RWPE2 (cell line): ENCODE measurements around the gene TAOK2.
"Not testable (repeated sequence)": the region's sequence is repeated elsewhere in the genome, so short reads cannot be mapped to it uniquely, and the experiment has no call there.

ENCODE experiments used
- ATAC-seq: fragments of 200-7000 bp; cut with Tn5 transposase; 3 replicates; pipeline ENCODE4 v1.9.1; 2021; ENCODE audit warnings: low read depth
- DNase-seq: peaks from one replicate; pipeline ENCODE4 v3.0.0-alpha.2; 2020; ENCODE audit warnings: low spot score
- H3K27ac ChIP-seq: fragments of 450-650 bp; 2 replicates; pipeline ENCODE4 v1.5.1; 2017; ENCODE audit warnings: mild to moderate bottlenecking; ENCODE audit not compliant: poor library complexity, severe bottlenecking
- H3K27me3 ChIP-seq: fragments of 250-450 bp; sonication (Bioruptor Pico); 2 replicates; pipeline ENCODE4 v1.5.1; 2021; ENCODE audit warnings: mild to moderate bottlenecking, moderate library complexity; ENCODE audit not compliant: insufficient read depth, poor library complexity, severe bottlenecking
- H3K36me3 ChIP-seq: fragments of 250-450 bp; sonication (Bioruptor Pico); 2 replicates; pipeline ENCODE4 v1.5.1; 2020; ENCODE audit warnings: low read depth, mild to moderate bottlenecking, moderate library complexity
- H3K4me1 ChIP-seq: fragments of 250-450 bp; sonication (Bioruptor Pico); 2 replicates; pipeline ENCODE4 v1.5.1; 2021; ENCODE audit warnings: mild to moderate bottlenecking, moderate library complexity; ENCODE audit not compliant: insufficient read depth, poor library complexity, severe bottlenecking
- H3K4me3 ChIP-seq: fragments of 250-450 bp; sonication (Bioruptor Pico); 2 replicates; pipeline ENCODE4 v1.5.1; 2021; ENCODE audit warnings: mild to moderate bottlenecking, moderate library complexity; ENCODE audit not compliant: severe bottlenecking
- H3K9me3 ChIP-seq: fragments of 250-450 bp; sonication (Bioruptor Pico); 2 replicates; pipeline ENCODE4 v1.5.1; 2021; ENCODE audit warnings: mild to moderate bottlenecking, moderate library complexity; ENCODE audit not compliant: severe bottlenecking
- CTCF ChIP-seq: fragments of 450-650 bp; IDR thresholded peaks from one replicate; pipeline ENCODE4 v1.5.1; 2017; ENCODE audit warnings: mild to moderate bottlenecking, moderate library complexity; ENCODE audit not compliant: poor library complexity, severe bottlenecking

TAOK2 gene

DNA sequence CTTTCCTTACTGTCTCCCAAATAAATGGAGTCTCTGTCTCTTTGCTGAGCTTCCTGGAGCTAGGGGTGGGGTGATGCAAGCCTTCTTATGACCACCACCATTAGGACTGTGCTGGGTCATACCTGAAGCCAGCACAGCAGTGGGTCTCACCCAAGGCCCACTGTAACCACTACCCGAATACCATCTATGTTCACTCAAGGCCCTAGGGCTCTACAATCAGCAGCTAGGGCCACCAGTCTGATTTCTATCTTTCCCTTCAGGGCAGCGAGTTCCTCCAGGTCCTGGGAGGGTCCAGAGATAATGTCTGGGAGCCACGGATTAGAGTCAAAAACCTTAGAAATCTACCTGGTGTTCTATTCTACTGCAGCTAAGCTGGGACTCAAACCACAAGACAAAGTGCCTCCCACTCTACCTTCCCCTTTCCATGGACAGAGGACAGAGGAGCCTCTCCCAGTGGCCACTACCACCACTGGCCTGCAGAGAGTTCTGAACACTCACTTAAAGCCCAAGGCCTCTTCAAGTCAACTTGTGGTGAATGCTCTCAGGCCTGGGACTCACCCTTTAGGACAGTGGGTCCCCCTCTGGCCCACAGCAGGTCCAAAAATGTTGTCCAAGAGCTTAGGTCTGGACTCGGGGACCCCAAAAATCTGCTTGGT, 22.7 kb upstream of the TAOK2 start:
- Histone ChIP-seq H3K4me3 (no peak overlapping the region), H3K27me3 (no peaks in the 10 kb centered on the region), H3K4me1 (no peaks in the 10 kb centered on the region), H3K27ac (no peak overlapping the region), H3K36me3 (no peaks in the 10 kb centered on the region), H3K9me3 (no peaks in the 10 kb centered on the region)
- ATAC-seq = no peak
- TF ChIP-seq CTCF = no peak
- no peak for DNase-seq

GRCh38 chr16:29951625-29952365, 21.9 kb upstream of the TAOK2 start:
- Histone ChIP-seq H3K27me3 (no peaks in the 10 kb centered on the region), H3K4me3 (no peak overlapping the region), H3K27ac (no peak overlapping the region), H3K9me3 (no peaks in the 10 kb centered on the region), H3K4me1 (no peaks in the 10 kb centered on the region), H3K36me3 (no peaks in the 10 kb centered on the region)
- ATAC-seq = no peak
- TF ChIP-seq CTCF = no peak
- DNase-seq = no peak

- Histone ChIP-seq H3K4me3 (no peak overlapping the region), H3K27ac (no peak overlapping the region), H3K9me3 (no peaks in the 10 kb centered on the region), H3K27me3 (no peaks in the 10 kb centered on the region), H3K4me1 (peaks cover 5% of the 10 kb centered on the region), H3K36me3 (peaks cover 3% of the 10 kb centered on the region; the same call in 1 of the 2 replicates)
- DNase-seq (no peak), ATAC-seq (no peak)
- no peak for TF ChIP-seq CTCF
These were observed 14.9 kb upstream of the TAOK2 start for GRCh38 chr16:29958756-29959155.

DNA sequence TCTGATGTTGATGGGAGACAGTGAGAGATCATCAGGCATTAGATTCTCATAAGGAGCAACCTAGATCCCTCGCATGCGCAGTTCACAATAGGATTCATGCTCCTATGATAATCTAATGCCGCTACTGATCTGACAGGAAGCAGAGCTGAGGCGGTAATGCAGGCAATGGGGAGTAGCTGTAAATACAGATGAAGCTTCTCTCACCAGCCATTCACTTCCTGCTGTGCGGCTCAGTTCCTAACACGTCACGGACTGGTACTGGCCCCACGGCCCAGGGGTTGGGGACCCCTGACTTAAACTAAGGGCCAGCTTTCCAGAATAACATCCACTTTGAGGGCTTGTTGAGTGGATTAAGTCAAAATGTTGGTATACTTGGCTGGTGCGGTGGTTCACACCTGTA, 14.4 kb upstream of the TAOK2 start:
- H3K36me3 ChIP-seq = peaks cover 3% of the 10 kb centered on the region; the same call in 1 of the 2 replicates
- DNase-seq (no peak), ATAC-seq (no peak)
- peaks cover 5% of the 10 kb centered on the region for H3K4me1 ChIP-seq
- no peaks in the 10 kb centered on the region for H3K9me3 ChIP-seq
- H3K4me3 ChIP-seq = no peak overlapping the region
- H3K27ac ChIP-seq = no peak overlapping the region
- H3K27me3 ChIP-seq = no peaks in the 10 kb centered on the region
- no peak for TF ChIP-seq CTCF

- not testable (repeated sequence) for ATAC-seq, H3K4me3 ChIP-seq, H3K4me1 ChIP-seq, H3K27me3 ChIP-seq, H3K27ac ChIP-seq, H3K36me3 ChIP-seq, DNase-seq, H3K9me3 ChIP-seq
These were observed 13.8 kb upstream of the TAOK2 start for GRCh38 chr16:29959821-29960220.
